Measurements from ENCODE around the gene QRFPR.
A peak's percentile ranks its signal among the peaks of the same experiment; 100 is the strongest.
"Not testable (repeated sequence)": the region's sequence is repeated elsewhere in the genome, so short reads cannot be mapped to it uniquely, and the experiment has no call there.

QRFPR gene

GRCh38 chr4:121380776-121381462 lies at the start of gene QRFPR:
Gene QRFPR (minus strand): TSS chr4:121381018. CDS start chr4:121380647, 371 bp downstream.
- DNase-seq (ENCODE audit: low read depth), result no peak

- no peak for DNase-seq (ENCODE audit: low read depth)
These were observed 47.9 kb upstream of the QRFPR start for GRCh38 chr4:121428721-121429120.

GRCh38 chr4:121421594-121421993 lies 40.8 kb upstream of the QRFPR start:
- DNase-seq (ENCODE audit: low read depth), result no peak

- no peak for DNase-seq (ENCODE audit: low read depth)
These were observed 30.4 kb upstream of the QRFPR start for GRCh38 chr4:121411151-121411744.

- not testable (repeated sequence) for DNase-seq (ENCODE audit: low read depth)
These were observed 27.7 kb upstream of the QRFPR start for GRCh38 chr4:121408567-121408966.

- no peak for DNase-seq (ENCODE audit: low read depth)
These were observed 19.8 kb upstream of the QRFPR start for GRCh38 chr4:121400632-121401031.

GRCh38 chr4:121397941-121398601 lies 17.3 kb upstream of the QRFPR start:
- DNase-seq (ENCODE audit: low read depth), result no peak

- DNase-seq (ENCODE audit: low read depth), result no peak
These were observed 16.6 kb upstream of the QRFPR start for GRCh38 chr4:121397434-121397833.

- no peak for DNase-seq (ENCODE audit: low read depth)
These were observed 11.7 kb upstream of the QRFPR start for GRCh38 chr4:121392426-121393086.

GRCh38 chr4:121390335-121390734 lies 9.5 kb upstream of the QRFPR start:
- DNase-seq (ENCODE audit: low read depth), result no peak

- DNase-seq (ENCODE audit: low read depth), result no peak
These were observed 1.5 kb downstream of the QRFPR start for GRCh38 chr4:121379276-121379675.

- DNase-seq (ENCODE audit: low read depth), result no peak
These were observed 3.7 kb downstream of the QRFPR start for GRCh38 chr4:121377076-121377475.

GRCh38 chr4:121376556-121376955 lies 4.3 kb downstream of the QRFPR start:
- no peak for DNase-seq (ENCODE audit: low read depth)

GRCh38 chr4:121376097-121376496 lies 4.7 kb downstream of the QRFPR start:
- DNase-seq (ENCODE audit: low read depth), result no peak

- DNase-seq (ENCODE audit: low read depth), result no peak
These were observed 5.6 kb downstream of the QRFPR start for GRCh38 chr4:121375262-121375661.

GRCh38 chr4:121373841-121374240 lies 7.0 kb downstream of the QRFPR start:
- DNase-seq (ENCODE audit: low read depth), result no peak

GRCh38 chr4:121370729-121371325 lies 10.0 kb downstream of the QRFPR start:
- DNase-seq (ENCODE audit: low read depth), result peak; percentile 15

GRCh38 chr4:121360495-121360894 lies 20.3 kb downstream of the QRFPR start:
- DNase-seq (ENCODE audit: low read depth), result no peak

- DNase-seq (ENCODE audit: low read depth), result no peak
These were observed 22.3 kb downstream of the QRFPR start for GRCh38 chr4:121358473-121358872.

GRCh38 chr4:121353213-121353612 lies 27.6 kb downstream of the QRFPR start:
- DNase-seq (ENCODE audit: low read depth), result no peak

GRCh38 chr4:121344098-121344497 lies 36.7 kb downstream of the QRFPR start:
- DNase-seq (ENCODE audit: low read depth), result no peak

GRCh38 chr4:121340247-121340646 lies 40.6 kb downstream of the QRFPR start:
- no peak for DNase-seq (ENCODE audit: low read depth)
